ENCODE measurements around the gene TRERF1.

DNA sequence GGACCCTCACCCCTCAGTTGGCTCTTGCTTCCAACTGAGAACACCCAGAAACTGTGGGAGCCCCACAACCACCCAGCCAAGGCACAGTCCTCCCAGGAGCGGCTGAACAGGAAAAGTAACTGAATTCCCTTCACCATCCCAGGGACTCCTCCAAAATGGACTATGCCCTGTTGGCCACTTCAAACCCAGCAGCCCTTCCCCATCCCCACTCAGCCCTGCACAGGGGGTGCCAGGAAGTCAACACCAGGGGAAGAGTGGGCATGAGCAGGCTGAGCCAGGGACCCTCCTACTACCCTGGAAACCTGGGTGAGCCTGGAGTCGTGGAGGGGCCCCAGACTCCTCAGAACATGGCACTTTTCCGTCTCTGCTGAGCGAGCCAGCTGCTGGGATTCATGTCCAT lies 267.3 kb downstream of the TRERF1 start:
- TF ChIP-seq, protein P1, sequence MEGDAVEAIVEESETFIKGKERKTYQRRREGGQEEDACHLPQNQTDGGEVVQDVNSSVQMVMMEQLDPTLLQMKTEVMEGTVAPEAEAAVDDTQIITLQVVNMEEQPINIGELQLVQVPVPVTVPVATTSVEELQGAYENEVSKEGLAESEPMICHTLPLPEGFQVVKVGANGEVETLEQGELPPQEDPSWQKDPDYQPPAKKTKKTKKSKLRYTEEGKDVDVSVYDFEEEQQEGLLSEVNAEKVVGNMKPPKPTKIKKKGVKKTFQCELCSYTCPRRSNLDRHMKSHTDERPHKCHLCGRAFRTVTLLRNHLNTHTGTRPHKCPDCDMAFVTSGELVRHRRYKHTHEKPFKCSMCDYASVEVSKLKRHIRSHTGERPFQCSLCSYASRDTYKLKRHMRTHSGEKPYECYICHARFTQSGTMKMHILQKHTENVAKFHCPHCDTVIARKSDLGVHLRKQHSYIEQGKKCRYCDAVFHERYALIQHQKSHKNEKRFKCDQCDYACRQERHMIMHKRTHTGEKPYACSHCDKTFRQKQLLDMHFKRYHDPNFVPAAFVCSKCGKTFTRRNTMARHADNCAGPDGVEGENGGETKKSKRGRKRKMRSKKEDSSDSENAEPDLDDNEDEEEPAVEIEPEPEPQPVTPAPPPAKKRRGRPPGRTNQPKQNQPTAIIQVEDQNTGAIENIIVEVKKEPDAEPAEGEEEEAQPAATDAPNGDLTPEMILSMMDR (IDR thresholded peaks at IDR 0.05): no peak
- no peak for TF ChIP-seq EZH2 (IDR thresholded peaks at IDR 0.05)
